ENCODE data around the gene FNIP1.
"Not testable (repeated sequence)": the region's sequence is repeated elsewhere in the genome, so short reads cannot be mapped to it uniquely, and the experiment has no call there.

Gene FNIP1

DNA sequence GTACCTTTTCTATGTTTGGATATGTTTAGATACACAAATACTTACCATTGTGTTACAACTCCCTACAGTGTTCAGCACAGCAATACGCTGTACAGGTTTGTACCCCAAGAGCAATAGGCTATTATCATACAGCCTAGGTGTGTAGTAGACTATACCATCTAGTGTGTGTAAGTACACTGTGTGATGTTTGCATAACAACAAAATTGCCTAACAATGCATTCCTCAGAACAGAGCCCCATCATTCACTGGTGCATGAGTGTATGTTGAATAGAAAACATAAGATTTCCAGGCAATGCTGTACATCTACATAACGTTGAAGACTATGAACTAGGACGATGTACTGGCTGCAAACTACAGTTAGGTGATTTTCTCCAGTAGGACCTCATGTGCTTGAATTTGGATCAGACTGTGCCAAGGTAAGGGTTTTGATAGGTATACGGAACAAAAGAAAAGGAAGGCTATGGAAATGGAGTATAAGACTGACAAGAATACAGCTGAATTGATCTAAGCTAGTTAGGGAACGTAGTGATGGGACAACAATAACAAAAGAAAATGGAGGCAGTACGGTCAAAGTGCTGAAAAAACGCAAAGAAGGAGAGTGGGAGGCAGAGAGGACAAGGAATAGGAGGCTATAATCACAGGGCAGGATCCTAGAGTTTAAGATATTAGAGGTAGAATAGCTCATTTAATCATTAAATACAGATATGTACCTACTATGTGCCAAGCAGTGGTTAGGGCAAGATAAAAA, 46.9 kb downstream of the FNIP1 start:
- no peak for DNase-seq (ENCODE audit: low read depth in 2 of 2)

DNA sequence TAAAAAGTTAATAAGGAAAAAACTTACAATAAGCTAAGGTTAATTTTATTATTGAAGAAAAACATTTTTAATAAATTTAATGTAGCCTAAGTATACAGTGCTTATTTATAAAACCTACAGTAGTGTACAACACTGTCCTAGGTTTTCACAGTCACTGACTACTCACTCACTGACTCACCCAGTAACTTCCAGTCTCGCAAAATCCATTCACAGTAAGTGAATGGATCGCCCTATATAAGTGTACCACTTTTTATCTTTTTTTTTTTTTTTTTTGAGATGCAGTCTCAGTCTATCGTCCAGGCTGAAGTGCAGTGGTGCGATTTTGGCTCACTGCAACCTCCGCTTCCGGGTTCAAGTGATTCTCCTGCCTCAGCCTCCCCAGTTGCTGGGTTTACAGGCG, 47.7 kb downstream of the FNIP1 start:
- DNase-seq (ENCODE audit: low read depth in 2 of 2): no peak

DNA sequence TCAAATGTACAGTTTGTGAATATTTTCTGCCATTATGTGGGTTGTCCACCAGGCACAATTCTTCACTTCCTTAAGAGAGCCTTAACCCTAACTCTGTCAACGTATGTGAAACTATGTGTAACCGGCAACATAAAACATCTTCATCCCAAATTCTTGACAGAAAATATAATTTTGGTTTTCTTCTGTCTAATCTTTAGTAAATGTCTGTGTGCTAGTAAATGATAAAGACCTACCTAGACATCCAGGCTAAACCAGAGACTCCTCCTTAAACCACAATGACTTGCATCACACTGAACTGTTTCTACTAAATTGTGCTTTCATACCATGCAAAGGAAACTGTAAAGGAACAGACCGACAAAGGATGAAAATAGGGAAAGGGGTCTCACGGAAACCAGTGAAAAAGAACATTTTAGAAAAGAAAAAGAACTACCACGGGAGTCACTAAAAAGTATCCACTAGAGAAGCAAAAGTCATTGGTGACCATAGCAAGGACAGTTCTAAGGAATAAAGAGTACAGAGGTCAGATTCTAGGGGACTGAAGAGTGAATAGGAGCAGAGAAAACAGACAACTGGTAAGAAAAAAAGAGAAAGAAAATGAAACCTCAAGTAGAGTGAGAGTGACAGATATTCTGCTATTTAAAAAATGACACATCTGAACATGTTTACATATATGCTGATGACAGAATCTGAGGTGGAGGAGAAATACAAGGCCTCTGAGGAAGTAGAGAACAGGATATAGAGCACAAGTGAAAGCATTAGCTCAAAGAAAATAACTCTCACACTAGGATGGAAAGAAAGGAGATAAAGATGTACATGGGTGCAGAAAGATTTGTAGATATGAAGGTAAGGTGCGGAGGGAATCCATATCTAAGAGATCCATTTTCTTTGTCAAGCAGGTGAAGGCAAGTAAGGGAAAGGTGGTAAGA, 49.4 kb downstream of the FNIP1 start:
- DNase-seq (ENCODE audit: low read depth in 2 of 2): no peak

DNA sequence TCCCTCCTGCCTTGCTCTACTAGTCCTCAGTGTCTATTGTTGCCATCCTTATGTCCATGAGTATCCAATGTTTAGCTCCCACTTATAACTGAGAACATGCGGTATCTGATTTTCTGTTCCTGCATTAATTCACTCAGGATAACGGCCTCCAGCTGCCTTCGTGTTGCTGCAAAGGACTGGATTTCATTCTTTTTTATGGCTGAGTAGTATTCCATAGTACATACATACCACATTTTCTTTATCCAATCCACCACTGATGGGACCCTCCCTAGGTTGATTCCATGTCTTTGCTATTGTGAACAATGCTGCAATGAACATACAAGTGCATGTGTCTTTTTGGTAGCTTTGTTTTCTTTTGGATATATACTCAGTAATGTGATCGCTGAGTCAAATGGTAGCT, 50.4 kb downstream of the FNIP1 start:
- DNase-seq (ENCODE audit: low read depth in 2 of 2): no peak

GRCh38 chr5:131745703-131746102, 51.1 kb downstream of the FNIP1 start:
- DNase-seq (ENCODE audit: low read depth in 2 of 2): no peak

DNA sequence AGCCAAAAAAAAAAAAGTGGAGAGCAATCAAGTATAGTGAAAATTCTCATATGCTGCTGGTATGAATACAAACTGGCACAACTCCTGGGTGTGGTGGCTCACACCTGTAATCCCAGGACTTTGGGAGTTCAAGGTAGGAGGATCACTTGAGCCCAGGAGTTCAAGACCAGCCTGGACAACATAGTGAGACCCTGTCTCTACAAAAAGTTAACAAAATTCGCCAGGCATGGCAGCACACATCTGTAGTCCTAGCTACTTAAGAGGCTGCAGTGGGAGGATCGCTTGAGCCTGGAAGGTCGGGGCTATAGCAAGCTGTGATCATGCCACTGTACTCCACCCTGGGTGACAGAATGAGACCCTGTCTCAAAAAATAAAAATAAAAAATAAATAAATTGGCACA, 51.7 kb downstream of the FNIP1 start:
- no peak for DNase-seq (ENCODE audit: low read depth in 2 of 2)

GRCh38 chr5:131740477-131740876, 56.3 kb downstream of the FNIP1 start:
- no peak for DNase-seq (ENCODE audit: low read depth in 2 of 2)

DNA sequence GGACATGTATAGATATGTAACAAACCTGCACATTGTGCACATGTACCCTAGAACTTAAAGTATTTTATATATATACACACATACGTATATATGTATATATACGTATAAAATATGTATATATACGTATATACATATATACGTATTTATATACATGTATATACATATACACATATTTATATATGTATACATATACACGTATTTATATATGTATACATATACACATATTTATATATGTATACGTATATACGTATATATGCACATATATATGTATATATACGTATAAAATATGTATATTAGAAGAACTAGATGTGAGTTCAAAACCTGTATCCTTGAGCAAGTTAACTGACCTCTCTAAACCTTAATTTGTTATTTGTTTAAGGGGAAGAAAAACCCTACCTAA, 61.4 kb downstream of the FNIP1 start:
- no peak for DNase-seq (ENCODE audit: low read depth in 2 of 2)

DNA sequence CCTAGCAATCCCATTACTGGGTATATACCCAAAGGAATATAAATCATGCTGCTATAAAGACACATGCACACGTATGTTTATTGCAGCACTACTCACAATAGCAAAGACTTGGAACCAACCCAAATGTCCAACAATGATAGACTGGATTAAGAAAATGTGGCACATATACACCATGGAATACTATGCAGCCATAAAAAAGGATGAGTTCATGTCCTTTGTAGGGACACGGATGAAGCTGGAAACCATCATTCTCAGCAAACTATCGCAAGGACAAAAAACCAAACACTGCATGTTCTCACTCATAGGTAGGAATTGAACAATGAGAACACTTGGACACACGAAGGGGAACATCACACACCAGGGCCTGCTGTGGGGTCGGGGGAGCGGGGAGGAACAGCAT, 61.9 kb downstream of the FNIP1 start:
- not testable (repeated sequence) for DNase-seq (ENCODE audit: low read depth in 2 of 2)

DNA sequence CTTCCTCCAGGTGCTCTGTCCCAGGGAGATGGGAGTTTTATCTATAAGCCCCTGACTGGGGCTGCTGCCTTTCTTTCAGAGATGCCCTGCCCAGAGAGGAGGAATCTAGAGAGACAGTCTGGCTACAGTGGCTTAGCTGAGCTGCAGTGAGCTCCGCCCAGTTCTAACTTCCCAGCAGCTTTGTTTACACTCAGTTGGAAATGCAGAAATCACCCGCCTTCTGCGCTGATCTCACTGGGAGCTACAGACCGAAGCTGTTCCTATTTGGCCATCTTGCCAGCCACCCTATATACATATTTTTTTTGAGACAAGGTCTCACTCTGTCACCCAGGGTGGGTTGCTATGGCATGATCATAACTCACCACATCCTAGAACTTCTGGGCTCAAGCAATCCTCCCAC, 67.5 kb downstream of the FNIP1 start:
- not testable (repeated sequence) for DNase-seq (ENCODE audit: low read depth in 2 of 2)

DNA sequence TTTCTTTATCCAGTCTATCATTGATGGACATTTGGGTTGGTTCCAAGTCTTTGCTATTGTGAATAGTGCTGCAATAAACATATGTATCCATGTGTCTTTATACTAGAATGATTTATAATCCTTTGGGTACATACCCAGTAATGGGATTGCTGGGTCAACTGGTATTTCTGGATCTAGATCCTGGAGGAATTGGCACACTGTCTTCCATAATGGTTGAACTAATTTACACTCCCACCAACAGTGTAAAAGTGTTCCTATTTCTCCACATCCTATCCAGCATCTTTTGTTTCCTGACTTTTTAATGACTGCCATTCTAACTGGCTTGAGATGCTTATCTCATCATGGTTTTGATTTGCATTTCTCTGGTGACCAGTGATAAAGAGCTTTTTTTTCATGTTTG, 72.7 kb downstream of the FNIP1 start:
- DNase-seq (ENCODE audit: low read depth in 2 of 2): not testable (repeated sequence)

- no peak for DNase-seq (ENCODE audit: low read depth in 2 of 2)
Observed at GRCh38 chr5:131720714-131721113, 76.1 kb downstream of the FNIP1 start.

DNA sequence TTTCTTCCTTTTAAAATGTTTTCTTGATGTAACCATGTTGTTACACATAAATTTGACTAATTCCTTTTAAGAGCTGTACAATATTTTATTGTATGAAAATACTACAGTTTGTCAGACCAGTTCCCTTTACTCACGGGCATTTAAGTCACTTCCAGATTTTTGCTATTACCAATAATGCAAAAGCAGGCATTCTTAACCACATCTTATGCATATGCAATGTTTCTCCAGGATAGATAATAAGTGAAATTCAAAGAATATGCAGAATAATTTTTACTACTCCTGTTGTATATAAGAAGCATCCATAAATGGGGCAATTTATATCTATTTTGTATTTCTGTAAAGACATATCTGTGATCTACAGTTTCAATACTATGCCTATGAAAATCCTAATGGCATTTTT, 77.3 kb downstream of the FNIP1 start:
- no peak for DNase-seq (ENCODE audit: low read depth in 2 of 2)

DNA sequence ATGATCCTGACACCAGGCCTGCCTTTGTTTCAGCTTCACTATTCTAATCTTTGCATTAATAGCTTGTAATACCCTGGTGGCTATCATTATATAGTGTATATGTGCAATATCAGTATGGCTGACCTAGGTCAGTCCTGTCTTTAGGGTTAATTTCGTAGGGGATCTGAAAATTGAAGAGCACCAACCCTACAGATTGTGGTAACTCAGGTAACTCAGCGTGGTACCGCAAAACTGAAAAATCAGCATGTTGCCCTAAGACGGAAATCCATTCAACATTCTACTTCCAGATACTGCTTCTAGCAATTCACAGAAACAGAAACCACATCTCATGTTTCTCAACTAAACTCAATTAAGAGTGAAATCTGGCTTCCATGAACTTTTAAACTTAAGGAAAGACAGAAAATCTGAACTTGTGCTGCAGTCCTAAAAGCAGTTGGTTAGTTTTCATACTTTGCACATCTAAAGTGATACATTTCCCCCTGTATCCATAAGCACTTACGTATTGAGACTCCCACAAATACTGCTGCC, 78.3 kb downstream of the FNIP1 start:
- DNase-seq (ENCODE audit: low read depth in 2 of 2): no peak

GRCh38 chr5:131717164-131717563, 79.7 kb downstream of the FNIP1 start:
- DNase-seq (ENCODE audit: low read depth in 2 of 2): not testable (repeated sequence)

GRCh38 chr5:131716650-131717049, 80.2 kb downstream of the FNIP1 start:
- no peak for DNase-seq (ENCODE audit: low read depth in 2 of 2)

- no peak for DNase-seq (ENCODE audit: low read depth in 2 of 2)
Observed at GRCh38 chr5:131710391-131710790, 86.4 kb downstream of the FNIP1 start.

DNA sequence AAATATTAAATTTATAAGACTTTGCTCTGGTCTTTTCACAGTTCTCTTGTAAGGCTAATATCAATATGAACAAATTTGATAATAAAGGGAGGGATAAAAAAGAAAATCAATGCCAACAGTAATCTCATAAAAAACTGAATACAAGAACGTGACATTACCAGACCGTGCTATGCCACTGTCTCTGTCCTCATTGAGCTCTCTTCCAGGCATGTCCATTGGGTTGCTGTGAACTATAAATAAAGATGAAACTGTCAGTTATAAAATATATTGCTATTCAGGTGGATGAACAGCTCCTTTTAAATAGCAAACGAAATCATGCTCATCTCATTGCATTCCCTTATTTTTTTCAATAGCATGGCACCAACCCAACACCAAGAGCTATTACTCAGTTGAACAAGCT, 87.8 kb downstream of the FNIP1 start:
- no peak for DNase-seq (ENCODE audit: low read depth in 2 of 2)

GRCh38 chr5:131706281-131706680, 90.5 kb downstream of the FNIP1 start:
- DNase-seq (ENCODE audit: low read depth in 2 of 2): no peak

DNA sequence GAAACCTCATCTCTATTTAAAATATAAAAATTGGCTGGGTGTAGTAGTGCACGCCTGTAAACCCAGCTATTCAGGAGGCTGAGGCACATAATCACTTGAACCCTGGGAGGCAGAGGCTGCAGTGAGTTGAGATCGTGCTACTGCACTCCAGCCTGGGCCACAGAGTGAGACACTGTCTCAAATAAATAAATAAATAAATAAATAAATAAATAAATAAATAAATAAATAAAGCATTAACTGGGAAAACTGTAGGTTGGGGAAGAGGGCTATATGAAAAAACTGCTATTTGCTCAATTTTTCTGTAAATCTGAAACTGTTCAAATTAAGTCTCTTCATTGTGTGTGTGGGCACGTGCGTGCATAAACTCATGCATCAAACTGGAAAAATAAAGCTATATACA, 101.9 kb downstream of the FNIP1 start:
- no peak for DNase-seq (ENCODE audit: low read depth in 2 of 2)

GRCh38 chr5:131693894-131694293, 102.9 kb downstream of the FNIP1 start:
- no peak for DNase-seq (ENCODE audit: low read depth in 2 of 2)

DNA sequence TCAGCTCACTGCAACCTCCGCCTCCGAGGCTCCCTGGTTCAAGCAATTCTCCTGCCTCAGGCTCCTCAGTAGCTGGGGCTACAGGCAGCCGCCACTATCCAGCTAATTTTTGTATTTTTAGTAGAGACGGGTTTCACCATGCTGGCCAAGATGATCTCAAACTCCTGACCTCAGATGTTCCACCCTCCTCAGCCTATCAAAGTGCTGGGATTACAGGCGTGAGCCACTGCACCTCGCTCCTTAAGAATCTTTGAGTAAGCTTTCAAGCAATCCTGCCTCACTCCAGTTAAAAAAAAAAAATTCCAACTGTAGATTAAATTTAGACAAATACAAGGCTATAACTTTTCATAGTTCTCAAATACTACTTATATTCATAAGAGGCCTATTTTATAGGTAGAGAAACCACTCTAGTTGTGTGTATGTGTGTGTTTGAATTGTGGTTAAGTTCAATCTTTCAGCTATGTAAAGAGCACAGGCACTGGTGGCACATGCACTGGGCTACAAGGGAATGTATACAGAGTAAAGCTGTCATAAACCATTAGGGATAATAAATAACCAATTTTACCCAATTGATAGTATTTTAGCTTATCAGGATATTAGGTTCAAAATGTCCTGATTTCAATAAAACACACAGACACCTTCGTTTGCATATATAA, 111.2 kb downstream of the FNIP1 start:
- DNase-seq (ENCODE audit: low read depth in 2 of 2): no peak

Measured in stimulated activated CD8-positive, alpha-beta memory T cell treated with anti-CD3 and anti-CD28 coated beads, Interleukin-2, amount 100 ng/mL, for 1 hour (primary cell).